ENCODE data around the gene LCA5L.
"Not testable (repeated sequence)": the region's sequence is repeated elsewhere in the genome, so short reads cannot be mapped to it uniquely, and the experiment has no call there.

Gene LCA5L

GRCh38 chr21:39375446-39375845 is 70.1 kb downstream of the LCA5L start:
- H3F3A ChIP-seq (ENCODE audit: insufficient read depth, low read length) = no peaks in the 10 kb centered on the region
- no peaks in the 10 kb centered on the region for H3K27me3 ChIP-seq (ENCODE audit: insufficient read depth, low read length)
- H3K9me3 ChIP-seq (ENCODE audit: low read length) = no peaks in the 10 kb centered on the region
- H3K79me2 ChIP-seq (ENCODE audit: insufficient read depth, low read length) = no peaks in the 10 kb centered on the region
- no peak overlapping the region for H2AFZ ChIP-seq (ENCODE audit: low read length)
- no peak overlapping the region for H3K4me2 ChIP-seq (ENCODE audit: low read length)
- H4K20me1 ChIP-seq (ENCODE audit: insufficient read depth, low read length) = no peaks in the 10 kb centered on the region
- H3K36me3 ChIP-seq (ENCODE audit: insufficient read depth, low read length) = no peaks in the 10 kb centered on the region
- H3K4me3 ChIP-seq (ENCODE audit: low read depth, low read length, poor library complexity, severe bottlenecking) = no peak overlapping the region
- H3K9ac ChIP-seq (ENCODE audit: low read length) = no peak overlapping the region
- H3K27ac ChIP-seq (ENCODE audit: low read depth, low read length, poor library complexity, severe bottlenecking) = no peak overlapping the region
- TF ChIP-seq EZH2 (IDR thresholded peaks at IDR 0.05; ENCODE audit: borderline replicate concordance, low read length) (no peak), CTCF (IDR thresholded peaks at IDR 0.05; ENCODE audit: low read length) (no peak)
- no peaks in the 10 kb centered on the region for H3K9me2 ChIP-seq (ENCODE audit: low read depth, low read length)
- peaks cover 17% of the 10 kb centered on the region for H3K4me1 ChIP-seq (ENCODE audit: insufficient read depth, low read length, severe bottlenecking)

GRCh38 chr21:39374046-39374445 is 71.5 kb downstream of the LCA5L start:
- H3K79me2 ChIP-seq (ENCODE audit: insufficient read depth, low read length) = no peaks in the 10 kb centered on the region
- H3K4me2 ChIP-seq (ENCODE audit: low read length) = no peak overlapping the region; the same call in 1 of the 2 replicates
- TF ChIP-seq CTCF (IDR thresholded peaks at IDR 0.05; ENCODE audit: low read length) (no peak), EZH2 (IDR thresholded peaks at IDR 0.05; ENCODE audit: borderline replicate concordance, low read length) (no peak)
- H3K9me3 ChIP-seq (ENCODE audit: low read length) = no peaks in the 10 kb centered on the region
- no peaks in the 10 kb centered on the region for H3K27me3 ChIP-seq (ENCODE audit: insufficient read depth, low read length)
- H3K4me1 ChIP-seq (ENCODE audit: insufficient read depth, low read length, severe bottlenecking) = peaks cover 13% of the 10 kb centered on the region
- no peak overlapping the region for H3K27ac ChIP-seq (ENCODE audit: low read depth, low read length, poor library complexity, severe bottlenecking)
- H3K4me3 ChIP-seq (ENCODE audit: low read depth, low read length, poor library complexity, severe bottlenecking) = no peak overlapping the region
- no peak overlapping the region for H3K9ac ChIP-seq (ENCODE audit: low read length)
- no peak overlapping the region for H2AFZ ChIP-seq (ENCODE audit: low read length)
- H4K20me1 ChIP-seq (ENCODE audit: insufficient read depth, low read length) = no peaks in the 10 kb centered on the region
- H3F3A ChIP-seq (ENCODE audit: insufficient read depth, low read length) = no peaks in the 10 kb centered on the region
- no peaks in the 10 kb centered on the region for H3K36me3 ChIP-seq (ENCODE audit: insufficient read depth, low read length)
- H3K9me2 ChIP-seq (ENCODE audit: low read depth, low read length) = no peaks in the 10 kb centered on the region

GRCh38 chr21:39373634-39374033 is 71.9 kb downstream of the LCA5L start:
- Histone ChIP-seq H3K9ac (ENCODE audit: low read length) (no peak overlapping the region), H3K79me2 (ENCODE audit: insufficient read depth, low read length) (no peaks in the 10 kb centered on the region), H4K20me1 (ENCODE audit: insufficient read depth, low read length) (no peaks in the 10 kb centered on the region), H3K4me3 (ENCODE audit: low read depth, low read length, poor library complexity, severe bottlenecking) (no peak overlapping the region), H3K36me3 (ENCODE audit: insufficient read depth, low read length) (no peaks in the 10 kb centered on the region), H3K27ac (ENCODE audit: low read depth, low read length, poor library complexity, severe bottlenecking) (no peak overlapping the region), H3F3A (ENCODE audit: insufficient read depth, low read length) (no peaks in the 10 kb centered on the region), H3K27me3 (ENCODE audit: insufficient read depth, low read length) (no peaks in the 10 kb centered on the region), H3K9me3 (ENCODE audit: low read length) (no peaks in the 10 kb centered on the region), H3K4me1 (ENCODE audit: insufficient read depth, low read length, severe bottlenecking) (peaks cover 13% of the 10 kb centered on the region), H3K9me2 (ENCODE audit: low read depth, low read length) (no peaks in the 10 kb centered on the region), H2AFZ (ENCODE audit: low read length) (no peak overlapping the region), H3K4me2 (ENCODE audit: low read length) (no peak overlapping the region; the same call in 1 of the 2 replicates)
- TF ChIP-seq EZH2 (IDR thresholded peaks at IDR 0.05; ENCODE audit: borderline replicate concordance, low read length) = no peak
- TF ChIP-seq CTCF (IDR thresholded peaks at IDR 0.05; ENCODE audit: low read length) = peak; percentile 37; the same call in 1 of the 2 replicates

GRCh38 chr21:39369896-39370288 is 75.7 kb downstream of the LCA5L start:
- not testable (repeated sequence) for H3K36me3 ChIP-seq (ENCODE audit: insufficient read depth, low read length); H3K9me2 ChIP-seq (ENCODE audit: low read depth, low read length); H4K20me1 ChIP-seq (ENCODE audit: insufficient read depth, low read length)

More at GRCh38 chr21:39369896-39370288, 75.7 kb downstream of the LCA5L start:
- H3K9me3 ChIP-seq (ENCODE audit: low read length); H3K27me3 ChIP-seq (ENCODE audit: insufficient read depth, low read length); H3K9ac ChIP-seq (ENCODE audit: low read length); H2AFZ ChIP-seq (ENCODE audit: low read length); H3K4me3 ChIP-seq (ENCODE audit: low read depth, low read length, poor library complexity, severe bottlenecking); H3K79me2 ChIP-seq (ENCODE audit: insufficient read depth, low read length); H3F3A ChIP-seq (ENCODE audit: insufficient read depth, low read length); H3K27ac ChIP-seq (ENCODE audit: low read depth, low read length, poor library complexity, severe bottlenecking); H3K4me2 ChIP-seq (ENCODE audit: low read length); H3K4me1 ChIP-seq (ENCODE audit: insufficient read depth, low read length, severe bottlenecking): not testable (repeated sequence)
